ENCODE measurements around the gene LRRC49.
"Not testable (repeated sequence)": the region's sequence is repeated elsewhere in the genome, so short reads cannot be mapped to it uniquely, and the experiment has no call there.

LRRC49 gene

GRCh38 chr15:70935631-70936030, 43.0 kb downstream of the LRRC49 start:
- ATAC-seq (ENCODE audit: low read depth) (peak; percentile 41; the same call in 2 of the 3 replicates), DNase-seq (ENCODE audit: low spot score) (no peak)
- TF ChIP-seq CTCF (IDR thresholded peaks at IDR 0.05; ENCODE audit: poor library complexity, severe bottlenecking): no peak
- Histone ChIP-seq H3K27me3 (ENCODE audit: insufficient read depth, poor library complexity, severe bottlenecking) (no peaks in the 10 kb centered on the region), H3K27ac (ENCODE audit: poor library complexity, severe bottlenecking) (no peak overlapping the region), H3K4me1 (ENCODE audit: insufficient read depth, poor library complexity, severe bottlenecking) (peaks cover 5% of the 10 kb centered on the region), H3K9me3 (ENCODE audit: severe bottlenecking) (no peaks in the 10 kb centered on the region), H3K4me3 (ENCODE audit: severe bottlenecking) (no peak overlapping the region), H3K36me3 (ENCODE audit: low read depth) (no peaks in the 10 kb centered on the region)

GRCh38 chr15:70936326-70936725, 43.7 kb downstream of the LRRC49 start:
- H3K4me3 ChIP-seq (ENCODE audit: severe bottlenecking): no peak overlapping the region
- TF ChIP-seq CTCF (IDR thresholded peaks at IDR 0.05; ENCODE audit: poor library complexity, severe bottlenecking): no peak

GRCh38 chr15:70943285-70943684, 50.7 kb downstream of the LRRC49 start:
- H3K36me3 ChIP-seq (ENCODE audit: low read depth); H3K4me1 ChIP-seq (ENCODE audit: insufficient read depth, poor library complexity, severe bottlenecking); H3K27ac ChIP-seq (ENCODE audit: poor library complexity, severe bottlenecking); DNase-seq (ENCODE audit: low spot score); H3K9me3 ChIP-seq (ENCODE audit: severe bottlenecking); H3K27me3 ChIP-seq (ENCODE audit: insufficient read depth, poor library complexity, severe bottlenecking); ATAC-seq (ENCODE audit: low read depth); H3K4me3 ChIP-seq (ENCODE audit: severe bottlenecking): not testable (repeated sequence)

More at GRCh38 chr15:70936326-70936725, 43.7 kb downstream of the LRRC49 start:
- Histone ChIP-seq H3K27ac (ENCODE audit: poor library complexity, severe bottlenecking) (no peak overlapping the region), H3K9me3 (ENCODE audit: severe bottlenecking) (no peaks in the 10 kb centered on the region), H3K36me3 (ENCODE audit: low read depth) (no peaks in the 10 kb centered on the region), H3K27me3 (ENCODE audit: insufficient read depth, poor library complexity, severe bottlenecking) (no peaks in the 10 kb centered on the region), H3K4me1 (ENCODE audit: insufficient read depth, poor library complexity, severe bottlenecking) (peaks cover 5% of the 10 kb centered on the region)
- DNase-seq (ENCODE audit: low spot score) (no peak), ATAC-seq (ENCODE audit: low read depth) (no peak)

- TF ChIP-seq CTCF (IDR thresholded peaks at IDR 0.05; ENCODE audit: poor library complexity, severe bottlenecking): no peak
- ATAC-seq (ENCODE audit: low read depth) (no peak), DNase-seq (ENCODE audit: low spot score) (no peak)
- H3K27ac ChIP-seq (ENCODE audit: poor library complexity, severe bottlenecking): no peak overlapping the region
- H3K27me3 ChIP-seq (ENCODE audit: insufficient read depth, poor library complexity, severe bottlenecking): no peaks in the 10 kb centered on the region
- peaks cover 5% of the 10 kb centered on the region for H3K9me3 ChIP-seq (ENCODE audit: severe bottlenecking)
- no peak overlapping the region for H3K4me3 ChIP-seq (ENCODE audit: severe bottlenecking)
- no peaks in the 10 kb centered on the region for H3K36me3 ChIP-seq (ENCODE audit: low read depth)
- no peaks in the 10 kb centered on the region for H3K4me1 ChIP-seq (ENCODE audit: insufficient read depth, poor library complexity, severe bottlenecking)
Measured at GRCh38 chr15:70947351-70948335, 55.0 kb downstream of the LRRC49 start.

- Histone ChIP-seq H3K27ac (ENCODE audit: poor library complexity, severe bottlenecking) (no peak overlapping the region), H3K9me3 (ENCODE audit: severe bottlenecking) (peaks cover 5% of the 10 kb centered on the region), H3K4me1 (ENCODE audit: insufficient read depth, poor library complexity, severe bottlenecking) (no peaks in the 10 kb centered on the region), H3K27me3 (ENCODE audit: insufficient read depth, poor library complexity, severe bottlenecking) (no peaks in the 10 kb centered on the region), H3K4me3 (ENCODE audit: severe bottlenecking) (no peak overlapping the region), H3K36me3 (ENCODE audit: low read depth) (no peaks in the 10 kb centered on the region)
- ATAC-seq (ENCODE audit: low read depth) (no peak), DNase-seq (ENCODE audit: low spot score) (no peak)
- TF ChIP-seq CTCF (IDR thresholded peaks at IDR 0.05; ENCODE audit: poor library complexity, severe bottlenecking): no peak
Measured at GRCh38 chr15:70950953-70951352, 58.3 kb downstream of the LRRC49 start.

All from RWPE2 (cell line).